Activated T-helper 9 cell treated with anti-CD3 and anti-CD28 coated beads, Interleukin-2, amount 50 U/mL, for 16 hours (primary cell): ENCODE results near the gene KRTAP24-1.

Source experiments
- DNase-seq: peaks from one replicate; pipeline ENCODE4 v3.0.0-alpha.2; 2020; ENCODE audit warnings: low read depth

Gene KRTAP24-1

DNA sequence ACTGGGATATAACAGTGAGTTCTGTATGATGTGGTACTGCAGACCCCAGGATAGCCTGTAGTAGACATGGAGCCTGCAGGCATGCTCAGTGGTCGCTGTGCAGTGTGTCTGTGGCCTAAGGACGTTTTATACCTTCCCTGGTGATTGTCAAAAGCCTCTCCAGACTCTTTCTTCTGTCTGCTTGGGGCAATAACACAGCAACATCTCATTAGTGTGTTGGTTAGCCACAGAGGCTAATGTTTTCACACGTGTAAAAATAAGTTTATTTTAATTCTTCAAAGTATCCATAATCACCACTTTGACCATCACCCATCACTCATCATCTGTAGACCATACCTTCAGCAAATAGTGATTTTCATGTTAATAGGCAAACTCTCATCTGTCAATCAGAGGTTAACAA is at the start of gene KRTAP24-1:
Gene KRTAP24-1, minus strand, starts transcription at position 101 of the 400 bp plus-strand sequence. Its CDS starts 18 bp downstream, at position 83.
- no peak for DNase-seq

- DNase-seq = no peak
Observed at GRCh38 chr21:30329203-30329875, 46.6 kb upstream of the KRTAP24-1 start.

DNA sequence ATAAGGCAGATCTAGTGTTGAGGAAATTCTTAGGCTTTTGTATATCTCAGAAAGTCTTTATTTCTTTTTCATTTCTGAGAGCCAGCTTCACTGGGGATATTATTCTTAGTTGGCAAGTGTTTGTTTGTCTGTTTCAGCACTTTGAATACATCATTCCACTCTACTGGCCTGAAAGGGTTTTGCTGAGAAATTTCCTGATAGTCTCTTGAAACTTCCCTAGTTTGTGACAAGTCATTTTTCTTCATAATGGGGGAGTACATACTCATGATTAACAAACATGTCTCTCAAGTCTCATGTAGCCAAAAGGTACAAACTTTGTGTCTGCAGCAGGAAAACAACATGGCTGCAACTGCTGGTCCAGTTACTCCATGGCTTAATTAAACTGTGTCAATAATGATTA is 43.6 kb upstream of the KRTAP24-1 start:
- no peak for DNase-seq

- DNase-seq = no peak
Observed at GRCh38 chr21:30320215-30320614, 37.5 kb upstream of the KRTAP24-1 start, which contains the start of gene KRTAP26-1. TSS of gene KRTAP26-1 (minus strand) at chr21:30320315. CDS start at chr21:30320035, 280 bp downstream.

DNA sequence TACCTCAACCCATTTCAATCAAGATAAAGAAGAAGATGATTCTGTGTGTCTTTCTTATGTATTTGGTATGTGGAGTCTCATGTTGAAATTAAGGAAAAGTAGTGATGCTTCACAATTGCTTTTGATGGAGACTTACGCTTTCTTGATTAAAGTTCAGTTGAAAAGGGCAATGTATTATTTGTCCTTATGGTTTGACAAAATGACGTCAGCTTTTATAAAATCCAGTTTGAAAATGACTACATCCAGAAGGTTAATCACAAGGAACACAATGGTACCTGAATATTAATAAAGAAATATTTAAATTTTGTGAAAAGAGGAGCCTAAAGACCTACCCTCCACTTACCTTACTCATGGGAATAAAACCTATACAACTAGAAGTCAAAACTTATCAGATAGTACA is 33.0 kb upstream of the KRTAP24-1 start:
- DNase-seq = no peak

DNA sequence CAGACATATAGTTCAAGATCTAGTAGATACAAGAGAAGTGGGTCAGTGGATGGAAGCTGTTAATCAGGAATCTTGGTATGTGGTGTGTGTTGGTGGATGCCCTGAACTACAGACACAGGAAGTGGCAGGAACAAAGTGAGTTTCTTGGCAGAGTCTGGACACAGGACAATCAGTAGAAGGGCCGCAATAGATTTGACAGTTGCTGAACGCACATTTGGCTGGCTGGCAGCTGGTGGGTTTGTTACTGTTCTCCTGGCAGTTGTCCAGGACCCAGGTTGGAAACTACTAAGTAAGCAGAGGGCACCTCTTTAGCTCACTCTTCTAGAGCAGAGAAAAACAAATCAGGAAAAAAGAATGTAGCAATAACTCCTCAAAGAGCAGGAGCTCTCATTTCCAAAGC is 24.1 kb upstream of the KRTAP24-1 start:
- DNase-seq = no peak

DNA sequence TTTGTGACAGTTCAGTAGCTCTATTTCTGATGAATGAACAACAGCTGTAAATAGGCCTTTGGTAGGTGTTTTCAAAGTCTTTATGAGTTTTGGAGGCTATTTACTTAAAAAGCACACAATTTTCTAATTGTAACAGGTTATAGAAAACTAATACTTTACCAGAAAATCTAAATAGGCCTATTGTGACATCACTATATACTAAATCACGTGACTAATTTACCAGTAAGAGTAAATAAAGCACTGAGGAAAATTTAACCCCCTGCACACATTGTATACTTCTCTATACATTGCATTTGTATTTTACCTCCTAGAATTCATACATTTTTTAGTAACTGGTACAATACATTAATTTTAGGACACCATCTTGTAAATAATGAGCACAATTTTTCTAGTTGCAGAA is 22.4 kb upstream of the KRTAP24-1 start:
- DNase-seq = no peak

- no peak for DNase-seq
Observed at GRCh38 chr21:30289215-30289614, 6.5 kb upstream of the KRTAP24-1 start, which contains the start of gene KRTAP25-1. TSS of gene KRTAP25-1 (minus strand) at chr21:30289514. CDS start at chr21:30289490, 24 bp downstream.

GRCh38 chr21:30271611-30272010 is 11.1 kb downstream of the KRTAP24-1 start:
- DNase-seq = no peak

GRCh38 chr21:30271156-30271555 is 11.6 kb downstream of the KRTAP24-1 start:
- no peak for DNase-seq

DNA sequence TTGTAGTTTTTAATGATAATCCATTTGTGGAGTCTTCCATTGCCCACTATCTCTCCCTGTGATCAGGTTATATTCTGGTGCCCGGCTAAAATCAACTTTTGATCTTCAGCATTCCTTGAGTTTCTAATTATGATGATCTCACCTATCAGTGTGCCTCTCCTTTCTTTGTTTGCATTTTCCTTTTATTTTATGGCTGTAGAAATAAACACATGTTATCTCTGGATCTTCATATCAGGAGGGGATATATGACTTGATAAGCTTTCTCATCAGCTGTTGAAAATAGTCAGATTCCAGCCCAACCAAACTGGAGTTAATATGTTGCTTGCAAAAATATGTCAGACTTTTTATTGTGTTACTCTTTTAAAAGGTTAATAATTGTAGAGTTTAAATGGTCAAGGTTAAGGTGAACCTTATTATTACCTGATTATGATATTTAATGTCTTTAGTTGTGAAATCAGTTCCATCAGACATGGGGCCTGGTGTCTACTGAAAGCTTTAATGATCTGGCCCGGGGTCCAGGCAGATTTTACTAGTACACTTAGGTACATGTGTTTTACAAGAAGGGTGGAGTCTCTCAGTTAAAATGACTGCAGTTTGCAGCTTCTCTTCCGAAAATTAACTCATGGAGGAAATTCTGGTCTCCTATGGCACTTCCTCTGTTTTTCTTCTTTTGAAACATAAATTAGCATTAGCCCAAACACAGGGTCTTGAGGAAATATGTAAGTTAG is 12.8 kb downstream of the KRTAP24-1 start:
- DNase-seq = no peak

DNA sequence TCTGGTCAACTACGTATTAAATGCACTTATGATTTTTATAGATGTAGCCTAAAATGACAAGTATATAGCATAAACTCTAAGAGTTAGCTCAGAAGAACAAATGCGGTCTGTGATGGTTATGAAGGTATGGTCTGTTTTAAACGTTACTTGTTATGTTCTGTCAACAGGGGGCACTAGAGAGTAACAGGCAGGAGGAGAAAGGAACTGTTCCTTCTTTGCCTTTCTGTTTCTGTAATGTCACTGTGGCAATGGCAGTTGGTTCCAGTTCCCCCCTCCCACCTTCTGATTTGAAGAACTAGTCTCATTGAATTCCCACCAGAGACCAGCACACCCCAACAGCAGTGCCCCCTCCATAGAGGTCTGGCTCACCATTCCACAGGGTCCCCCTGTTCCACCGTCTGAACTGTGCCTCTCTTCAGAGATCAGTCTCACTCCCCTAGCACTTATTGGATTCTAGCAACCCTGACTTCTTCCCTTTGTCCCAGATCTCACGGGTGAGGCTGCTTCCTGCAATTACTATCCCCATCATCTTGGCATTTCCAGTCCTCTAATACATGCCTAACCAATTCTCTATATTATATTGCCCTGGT is 14.0 kb downstream of the KRTAP24-1 start:
- no peak for DNase-seq

- no peak for DNase-seq
Observed at GRCh38 chr21:30257773-30258172, 25.0 kb downstream of the KRTAP24-1 start.

DNA sequence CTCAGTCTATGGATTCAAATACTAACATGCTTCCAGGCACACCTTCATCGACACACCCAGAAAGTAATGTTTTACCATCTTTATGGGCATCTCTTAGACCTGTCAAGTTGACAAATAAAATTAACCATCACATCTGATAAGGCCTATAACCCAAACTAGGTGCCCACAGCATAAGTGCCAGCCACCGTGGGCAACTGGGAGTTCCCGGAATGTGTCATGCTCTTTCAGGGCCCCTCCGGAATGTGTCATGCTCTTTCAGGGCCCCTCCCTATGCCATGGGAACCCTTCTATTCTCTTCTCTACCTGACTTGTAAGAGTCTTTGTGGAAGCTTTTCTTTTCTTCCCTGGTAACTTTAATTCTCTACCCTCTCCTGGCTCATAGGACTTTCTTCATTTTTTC is 26.6 kb downstream of the KRTAP24-1 start:
- no peak for DNase-seq

GRCh38 chr21:30255679-30256078 is 27.1 kb downstream of the KRTAP24-1 start:
- no peak for DNase-seq

DNA sequence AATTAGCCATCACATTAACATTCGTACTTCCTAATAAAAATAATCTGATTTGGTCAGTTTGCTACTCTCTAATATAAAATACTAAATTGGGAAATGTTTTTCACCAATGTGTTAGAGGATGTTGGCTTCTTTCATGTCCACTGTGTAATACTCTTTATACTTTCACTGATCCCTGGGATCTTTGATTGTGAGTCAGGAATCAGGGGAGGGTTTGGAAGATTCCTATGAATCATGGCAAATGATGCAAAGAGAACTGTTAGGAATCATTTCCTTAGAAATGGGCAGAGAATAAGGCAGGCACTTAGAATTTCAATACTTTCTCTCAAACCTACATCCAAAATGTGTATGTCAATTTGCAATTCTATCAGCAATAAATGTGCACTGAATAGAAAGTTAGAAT is 31.0 kb downstream of the KRTAP24-1 start:
- no peak for DNase-seq

DNA sequence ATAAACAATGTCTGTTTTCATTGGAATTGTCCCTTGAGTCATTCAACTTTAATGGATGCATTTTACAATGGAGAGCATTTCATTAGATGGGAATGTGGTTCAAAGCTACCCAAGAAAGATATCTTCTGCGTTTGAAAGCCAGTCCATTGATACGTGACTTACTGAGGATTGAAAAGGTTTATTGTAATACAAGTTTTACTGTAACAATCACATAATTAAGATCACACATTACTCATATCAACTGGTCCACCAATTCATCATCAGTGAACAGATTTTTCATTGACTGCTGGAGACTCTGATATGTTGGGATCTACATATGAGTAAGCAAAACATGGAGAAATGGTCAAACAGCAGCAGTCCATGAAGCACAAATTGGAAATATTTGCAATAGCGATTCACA is 32.8 kb downstream of the KRTAP24-1 start:
- no peak for DNase-seq

GRCh38 chr21:30248844-30249243 is 33.9 kb downstream of the KRTAP24-1 start:
- no peak for DNase-seq

GRCh38 chr21:30245061-30245460 is 37.7 kb downstream of the KRTAP24-1 start:
- DNase-seq = no peak

DNA sequence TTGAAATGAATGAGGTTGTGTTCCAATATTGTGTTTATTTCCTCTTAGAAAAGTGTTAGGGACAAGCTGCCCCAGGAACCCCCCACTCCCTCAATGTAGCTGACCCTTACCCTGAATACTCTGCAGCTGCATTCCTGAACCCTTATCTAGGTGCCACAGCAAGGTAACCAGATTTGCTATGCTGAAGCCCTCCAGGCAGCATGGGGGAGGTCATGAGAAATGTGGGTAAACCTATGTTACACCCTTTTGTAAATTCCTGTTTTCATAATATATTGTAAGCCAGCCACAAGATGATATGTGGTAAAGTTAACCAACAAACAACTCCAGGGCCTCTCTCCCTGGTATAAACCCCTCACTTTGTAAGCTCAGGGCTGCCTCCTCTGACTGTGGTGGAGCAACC is 39.1 kb downstream of the KRTAP24-1 start:
- DNase-seq = no peak

GRCh38 chr21:30240661-30241060 is 42.1 kb downstream of the KRTAP24-1 start:
- DNase-seq = no peak

DNA sequence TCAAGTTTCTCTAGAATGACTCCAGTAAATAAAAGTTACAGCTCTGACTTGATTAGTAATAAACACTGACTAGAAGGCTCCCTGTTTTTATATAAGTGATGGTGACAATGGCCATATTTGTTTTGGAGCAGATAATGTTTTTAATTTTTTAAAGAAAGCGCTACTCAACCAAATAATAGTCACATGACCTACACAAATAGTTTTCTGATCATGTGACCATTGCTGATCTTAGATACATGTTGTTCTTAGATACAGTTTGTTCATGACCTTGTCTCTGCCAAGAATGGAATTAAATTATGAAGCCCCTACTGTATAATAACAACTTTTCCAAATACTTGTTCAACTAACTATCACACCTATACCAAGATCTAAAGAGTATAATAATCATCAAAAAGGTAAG is 44.6 kb downstream of the KRTAP24-1 start:
- no peak for DNase-seq

- no peak for DNase-seq
Observed at GRCh38 chr21:30234643-30235042, 48.1 kb downstream of the KRTAP24-1 start.
